Upper lobe of left lung (tissue), 6 donors: ENCODE measurements around the gene DDX39A. TPM values are rescaled to one million over a fixed set of nuclear protein-coding genes. Genes with fewer than 3 reads are reported as not detected.
"Not testable (repeated sequence)": the region's sequence is repeated elsewhere in the genome, so short reads cannot be mapped to it uniquely, and the experiment has no call there.

Experiments used
- ATAC-seq, 2 donors: fragments of 200-7000 bp; cut with Tn5 transposase; one replicate each; pipeline ENCODE4 v1.9.1; 2022; ENCODE audit warnings: mild to moderate bottlenecking in 2 of 2, moderate library complexity in 2 of 2; ENCODE audit not compliant: low FRiP score in 2 of 2
- DNase-seq, 2 donors: peaks; one replicate each; pipeline ENCODE4 v3.0.0-alpha.2; 2019 to 2020
- H3K27ac ChIP-seq, 4 donors: fragments of 200-600 bp; sonication (generic); one replicate each; pipeline ENCODE4 v1.5.1; 2016 to 2019
- H3K27me3 ChIP-seq, 4 donors: fragments of 200-600 bp; sonication (generic); one replicate each; pipeline ENCODE4 v1.5.1; 2017 to 2019
- H3K36me3 ChIP-seq, 4 donors: fragments of 200-600 bp; sonication (generic); one replicate each; pipeline ENCODE4 v1.5.1; 2016 to 2019
- H3K4me1 ChIP-seq, 4 donors: fragments of 200-600 bp; sonication (generic); one replicate each; pipeline ENCODE4 v1.5.1; 2018 to 2019
- H3K4me3 ChIP-seq, 4 donors: fragments of 200-600 bp; sonication (generic); one replicate each; pipeline ENCODE4 v1.5.1; 2017 to 2019; ENCODE audit warnings: mild to moderate bottlenecking in 2 of 4, moderate library complexity in 1 of 4
- H3K9me3 ChIP-seq, 4 donors: fragments of 200-600 bp; sonication (generic); one replicate each; pipeline ENCODE4 v1.5.1; 2018 to 2019
- EP300 ChIP-seq, 4 donors: sonication (generic); formaldehyde crosslinking; IDR thresholded peaks; one replicate each; pipeline ENCODE4 v1.5.1; 2017; ENCODE audit warnings: antibody characterized with exemption in 4 of 4, control low read depth in 2 of 4
- POLR2A ChIP-seq, 4 donors: fragments of 450-650 bp; IDR thresholded peaks; one replicate each; pipeline ENCODE4 v1.5.1; 2016 to 2017; ENCODE audit warnings: antibody characterized with exemption in 4 of 4, mild to moderate bottlenecking in 2 of 4
- POLR2AphosphoS5 ChIP-seq, 2 donors: sonication (generic); formaldehyde crosslinking; IDR thresholded peaks; one replicate each; pipeline ENCODE4 v1.5.1; 2017; ENCODE audit warnings: antibody characterized with exemption in 2 of 2
- WGBS, 2 donors: methylation state at CpG; one replicate each; pipeline ENCODE4 v1.1.5; 2017 to 2018; 5-methylcytosine and 5-hydroxymethylcytosine counted together
- total RNA-seq, 6 donors: library from RNA; depleted of rRNA in 4 of 6; stranded (reverse); fragments of >200 nt in 4 of 6; gene quantifications; one replicate each; pipeline versions ENCODE4 v1.1.0 to v1.2.1, GENCODE V29; 2016 to 2021
- TF ChIP-seq, protein P1 (sequence below), 6 experiments: fragments of 450-650 bp in 4 of 6; fragments of 200-600 bp in 2 of 6; sonication (generic) in 2 of 6; IDR thresholded peaks; one replicate each; pipeline ENCODE4 v1.5.1; 2016 to 2019; ENCODE audit warnings: antibody characterized with exemption in 6 of 6
- donor health status: DM: no; HTN: no; CAD: no; lungs with moderate emphysema.
- donor health status: DM: no; HTN: yes; CAD: no; lungs with severe emphysema.

Gene DDX39A
- 100 to 1,000 TPM in 2 of 6 donors, 10 to 100 TPM in 4; 47.6 to 189 (median 86.0) TPM for total RNA-seq

- Histone ChIP-seq H3K4me1 (peaks cover 28 to 48% (median 32%) of the 10 kb centered on the region in 4 donors), H3K27me3 (no peaks in the 10 kb centered on the region), H3K27ac (peak within 1 kb of the TSS; percentile 89 to 92 (median 91)), H3K9me3 (no peaks in the 10 kb centered on the region), H3K36me3 (peaks cover 0 to 5% (median 0%) of the 10 kb centered on the region in 4 donors), H3K4me3 (peak within 1 kb of the TSS; percentile 77 to 97 (median 82))
- DNase-seq (peak; percentile 95 to 99), ATAC-seq (peak; percentile 97 to 99)
- TF ChIP-seq, protein P1, sequence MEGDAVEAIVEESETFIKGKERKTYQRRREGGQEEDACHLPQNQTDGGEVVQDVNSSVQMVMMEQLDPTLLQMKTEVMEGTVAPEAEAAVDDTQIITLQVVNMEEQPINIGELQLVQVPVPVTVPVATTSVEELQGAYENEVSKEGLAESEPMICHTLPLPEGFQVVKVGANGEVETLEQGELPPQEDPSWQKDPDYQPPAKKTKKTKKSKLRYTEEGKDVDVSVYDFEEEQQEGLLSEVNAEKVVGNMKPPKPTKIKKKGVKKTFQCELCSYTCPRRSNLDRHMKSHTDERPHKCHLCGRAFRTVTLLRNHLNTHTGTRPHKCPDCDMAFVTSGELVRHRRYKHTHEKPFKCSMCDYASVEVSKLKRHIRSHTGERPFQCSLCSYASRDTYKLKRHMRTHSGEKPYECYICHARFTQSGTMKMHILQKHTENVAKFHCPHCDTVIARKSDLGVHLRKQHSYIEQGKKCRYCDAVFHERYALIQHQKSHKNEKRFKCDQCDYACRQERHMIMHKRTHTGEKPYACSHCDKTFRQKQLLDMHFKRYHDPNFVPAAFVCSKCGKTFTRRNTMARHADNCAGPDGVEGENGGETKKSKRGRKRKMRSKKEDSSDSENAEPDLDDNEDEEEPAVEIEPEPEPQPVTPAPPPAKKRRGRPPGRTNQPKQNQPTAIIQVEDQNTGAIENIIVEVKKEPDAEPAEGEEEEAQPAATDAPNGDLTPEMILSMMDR (IDR thresholded peaks at IDR 0.05), result no peak
- TF ChIP-seq POLR2AphosphoS5 (IDR thresholded peaks at IDR 0.05), result peak; percentile 67 to 92
- peak in 2 of 4 donors; percentile 81 to 89 for TF ChIP-seq POLR2A (IDR thresholded peaks at IDR 0.05)
- 0 to 1% methylated on average over 2 to 40 of the region's 57 CpGs for WGBS, 2 donors
Measured at GRCh38 chr19:14419106-14419813, at the start of gene DDX39A. Gene DDX39A, minus strand, starts transcription at chr19:14419341. Its CDS starts 6,121 bp downstream, at chr19:14413220.

DNA sequence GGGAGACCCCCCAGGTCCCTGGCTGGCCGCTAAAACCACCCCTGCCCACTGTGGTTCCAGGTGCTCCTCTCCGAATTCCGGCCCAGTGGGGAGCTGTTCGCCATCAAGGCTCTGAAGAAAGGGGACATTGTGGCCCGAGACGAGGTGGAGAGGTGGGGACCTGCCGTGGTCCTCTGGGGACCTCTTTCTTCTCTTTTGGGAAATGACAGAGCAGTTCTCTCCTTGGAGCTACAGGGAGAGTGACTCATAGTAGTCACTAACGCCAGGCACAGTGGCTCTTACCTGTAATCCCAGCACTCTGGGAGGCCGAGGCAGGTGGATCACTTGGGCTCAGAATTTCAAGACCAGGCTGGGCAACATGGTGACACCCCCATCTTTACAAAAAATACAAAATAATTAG, 48.7 kb upstream of the DDX39A start:
- ATAC-seq, result no peak
- H3K36me3 ChIP-seq, result peaks cover 43 to 89% (median 81%) of the 10 kb centered on the region in 4 donors
- DNase-seq, result no peak

GRCh38 chr19:14467391-14467790, 48.2 kb upstream of the DDX39A start:
- Histone ChIP-seq H3K4me1 (peaks cover 6 to 8% (median 7%) of the 10 kb centered on the region in 4 donors), H3K27me3 (peaks cover 0 to 2% (median 0%) of the 10 kb centered on the region in 4 donors), H3K27ac (no peak overlapping the region), H3K9me3 (no peaks in the 10 kb centered on the region), H3K36me3 (peaks cover 44 to 92% (median 85%) of the 10 kb centered on the region in 4 donors), H3K4me3 (no peak overlapping the region)
- ATAC-seq (no peak), DNase-seq (no peak)
- TF ChIP-seq, protein P1 (IDR thresholded peaks at IDR 0.05), result no peak
- TF ChIP-seq POLR2AphosphoS5 (IDR thresholded peaks at IDR 0.05) (no peak), EP300 (IDR thresholded peaks at IDR 0.05) (no peak), POLR2A (IDR thresholded peaks at IDR 0.05) (no peak)
- 87 to 88% methylated on average over 7 to 12 of the region's 12 CpGs for WGBS, 2 donors

More for the DNA sequence above, 48.7 kb upstream of the DDX39A start:
- H3K9me3 ChIP-seq, result no peaks in the 10 kb centered on the region
- H3K4me1 ChIP-seq, result peaks cover 10 to 13% (median 11%) of the 10 kb centered on the region in 4 donors
- peaks cover 0 to 6% (median 2%) of the 10 kb centered on the region in 4 donors for H3K27me3 ChIP-seq
- no peak overlapping the region for H3K27ac ChIP-seq
- H3K4me3 ChIP-seq, result no peak overlapping the region
- whole genome bisulfite sequencing, 2 donors, result 74 to 90% methylated on average over 2 to 9 of the region's 9 CpGs
- TF ChIP-seq, protein P1 (IDR thresholded peaks at IDR 0.05), result no peak
- TF ChIP-seq POLR2AphosphoS5 (IDR thresholded peaks at IDR 0.05) (no peak), POLR2A (IDR thresholded peaks at IDR 0.05) (no peak), EP300 (IDR thresholded peaks at IDR 0.05) (no peak)

- no peak for ATAC-seq
- Histone ChIP-seq H3K9me3 (no peaks in the 10 kb centered on the region), H3K4me3 (no peak overlapping the region), H3K4me1 (no peaks in the 10 kb centered on the region), H3K27ac (no peak overlapping the region), H3K27me3 (no peaks in the 10 kb centered on the region), H3K36me3 (peaks cover 41 to 97% (median 76%) of the 10 kb centered on the region in 4 donors)
- DNase-seq, result no peak
- 95 to 100% methylated on average over 8 to 14 of the region's 21 CpGs for WGBS, 2 donors
- TF ChIP-seq EP300 (IDR thresholded peaks at IDR 0.05), result no peak
- TF ChIP-seq, protein P1 (IDR thresholded peaks at IDR 0.05), result no peak
- no peak for TF ChIP-seq POLR2AphosphoS5 (IDR thresholded peaks at IDR 0.05)
- TF ChIP-seq POLR2A (IDR thresholded peaks at IDR 0.05), result no peak
Measured at GRCh38 chr19:14463747-14464146, 44.6 kb upstream of the DDX39A start.

DNA sequence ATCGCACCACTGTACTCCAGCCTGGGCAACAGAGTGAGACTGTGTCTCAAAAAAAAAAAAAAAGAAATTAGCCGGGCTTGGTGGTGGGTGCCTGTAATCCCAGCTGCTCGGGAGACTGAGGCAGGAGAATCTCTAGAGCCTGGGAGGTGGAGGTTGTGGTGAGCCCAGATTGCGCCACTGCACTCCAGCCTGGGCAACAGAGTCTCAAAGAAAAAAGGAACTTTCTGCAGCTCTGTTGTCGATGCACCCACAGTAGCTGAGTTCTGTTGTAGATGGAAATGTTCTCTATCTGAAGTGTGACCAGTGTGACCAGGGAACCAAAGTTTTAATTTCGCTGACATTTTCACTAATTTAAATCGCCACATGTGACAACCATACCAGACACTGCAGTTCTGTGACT, 43.3 kb upstream of the DDX39A start:
- peaks cover 30 to 98% (median 76%) of the 10 kb centered on the region in 4 donors for H3K36me3 ChIP-seq
- ATAC-seq, H3K27me3 ChIP-seq, DNase-seq, H3K9me3 ChIP-seq, H3K4me1 ChIP-seq, H3K27ac ChIP-seq, H3K4me3 ChIP-seq: not testable (repeated sequence)
- 82 to 91% methylated on average over 7 of the region's 7 CpGs for WGBS, 2 donors
